ENCODE data around the gene ANKS1A.
"Not testable (repeated sequence)": the region's sequence is repeated elsewhere in the genome, so short reads cannot be mapped to it uniquely, and the experiment has no call there.

The ANKS1A gene

DNA sequence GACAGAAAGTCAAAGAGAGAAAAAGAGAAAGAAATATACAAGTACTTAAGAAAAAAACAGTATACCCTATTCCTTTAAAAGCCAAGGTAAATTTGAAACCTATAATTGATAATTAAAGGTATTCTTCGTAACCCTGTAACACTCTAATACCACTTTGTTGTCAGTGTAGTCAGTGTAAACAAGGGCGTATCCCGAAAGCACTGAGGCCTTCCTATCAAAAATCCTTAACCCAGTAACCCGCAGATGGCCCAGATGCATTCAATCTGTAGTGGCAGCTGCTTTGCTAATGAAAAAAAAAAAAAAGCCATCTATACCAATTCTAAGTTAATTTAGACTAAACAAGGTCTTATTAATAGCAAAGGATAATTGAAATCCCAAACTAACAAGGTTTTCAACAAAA lies 110.9 kb downstream of the ANKS1A start:
- not testable (repeated sequence) for DNase-seq

- not testable (repeated sequence) for DNase-seq
Measured at GRCh38 chr6:35001349-35001748, 112.3 kb downstream of the ANKS1A start.

- not testable (repeated sequence) for DNase-seq
Measured at GRCh38 chr6:35003886-35004530, 115.0 kb downstream of the ANKS1A start.

GRCh38 chr6:35007016-35007415 lies 118.0 kb downstream of the ANKS1A start:
- DNase-seq, result no peak

DNA sequence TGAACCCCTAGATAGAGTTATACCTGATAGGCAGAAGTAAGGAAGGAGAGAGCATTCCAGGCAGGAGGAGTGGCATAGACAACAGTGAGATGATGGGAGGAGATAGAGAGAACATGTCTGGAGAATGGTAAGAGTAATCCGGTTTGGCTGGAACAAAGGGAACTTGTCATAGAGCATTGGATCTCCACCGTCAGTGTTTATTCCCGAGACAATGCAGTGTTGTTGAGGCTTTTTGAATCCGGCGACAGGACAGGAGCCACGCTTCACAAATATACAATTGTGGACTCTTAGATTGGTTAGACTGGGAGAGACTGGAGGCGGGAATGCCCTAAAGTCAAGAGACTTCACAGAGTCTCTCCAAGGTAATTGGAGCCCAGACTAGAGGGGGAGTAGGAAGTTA lies 119.8 kb downstream of the ANKS1A start:
- DNase-seq, result no peak

DNA sequence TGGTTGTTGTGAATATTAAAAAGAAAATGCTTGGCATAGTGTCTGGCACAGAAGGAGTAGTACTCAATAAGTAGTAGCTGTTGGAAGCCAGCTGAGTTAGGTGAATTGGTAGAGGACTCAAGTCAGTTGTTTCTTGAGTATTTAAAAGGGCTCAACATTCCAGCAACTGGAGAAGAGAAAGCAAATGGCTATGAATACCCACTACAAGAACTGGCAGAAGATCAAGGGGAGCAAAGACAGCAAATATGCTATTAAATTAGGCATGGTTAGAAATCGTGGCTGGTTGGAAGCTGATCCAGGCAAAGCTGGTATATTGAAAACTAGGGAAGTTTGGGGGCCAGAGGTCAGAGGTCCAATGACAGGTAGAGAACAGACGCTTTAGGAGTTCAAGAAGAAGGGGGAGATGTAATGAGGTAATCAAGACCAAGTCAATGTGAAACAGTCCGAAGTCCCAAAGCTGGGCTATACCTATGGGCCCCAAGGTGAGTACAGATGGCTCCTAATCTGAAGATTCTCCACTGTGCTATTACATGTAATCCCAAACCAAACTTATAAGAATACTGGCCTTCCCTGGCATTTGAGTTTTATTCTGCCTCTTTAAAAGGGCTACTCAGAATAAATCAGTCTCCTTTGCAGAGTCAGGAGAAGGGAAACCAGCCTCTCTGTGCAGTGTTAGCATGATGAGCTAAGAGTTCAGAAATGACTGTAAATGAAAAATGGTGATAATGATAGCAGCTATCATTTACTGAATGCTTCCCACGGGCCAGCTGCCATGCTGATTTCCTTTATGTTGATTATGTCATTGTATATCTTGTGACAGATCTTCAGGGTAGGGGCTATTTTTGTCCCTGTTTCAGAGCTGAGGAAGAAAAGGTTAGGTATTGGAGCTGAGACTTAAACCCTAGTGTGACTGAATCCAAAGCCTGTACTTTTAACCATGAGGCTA lies 122.3 kb downstream of the ANKS1A start:
- DNase-seq, result no peak

GRCh38 chr6:35013701-35014100 lies 124.6 kb downstream of the ANKS1A start:
- DNase-seq, result no peak

- DNase-seq, result no peak
Measured at GRCh38 chr6:35014341-35014740, 125.3 kb downstream of the ANKS1A start.

- no peak for DNase-seq
Measured at GRCh38 chr6:35014786-35015185, 125.7 kb downstream of the ANKS1A start.

- no peak for DNase-seq
Measured at GRCh38 chr6:35015476-35015875, 126.4 kb downstream of the ANKS1A start.

DNA sequence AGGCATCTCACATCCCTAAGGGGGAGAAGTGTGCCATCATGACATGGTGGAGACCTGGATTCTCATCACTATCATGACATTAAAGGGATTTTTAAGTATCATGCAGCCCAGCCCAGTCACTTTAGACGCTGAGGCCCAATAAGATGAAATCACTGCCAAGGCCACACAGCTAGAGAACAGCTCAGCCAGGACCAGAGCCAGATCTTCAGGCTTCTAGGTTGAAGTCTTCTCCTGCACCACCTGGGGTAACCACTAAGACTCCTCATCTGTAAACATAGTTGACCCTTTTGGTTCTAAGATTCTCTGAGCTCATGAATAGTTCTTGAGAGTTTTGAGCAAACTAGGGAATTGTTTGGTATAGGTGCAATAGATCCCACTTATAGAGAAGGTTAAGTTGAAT lies 126.9 kb downstream of the ANKS1A start:
- no peak for DNase-seq

GRCh38 chr6:35016502-35017321 lies 127.7 kb downstream of the ANKS1A start:
- DNase-seq, result peak; percentile 73

DNA sequence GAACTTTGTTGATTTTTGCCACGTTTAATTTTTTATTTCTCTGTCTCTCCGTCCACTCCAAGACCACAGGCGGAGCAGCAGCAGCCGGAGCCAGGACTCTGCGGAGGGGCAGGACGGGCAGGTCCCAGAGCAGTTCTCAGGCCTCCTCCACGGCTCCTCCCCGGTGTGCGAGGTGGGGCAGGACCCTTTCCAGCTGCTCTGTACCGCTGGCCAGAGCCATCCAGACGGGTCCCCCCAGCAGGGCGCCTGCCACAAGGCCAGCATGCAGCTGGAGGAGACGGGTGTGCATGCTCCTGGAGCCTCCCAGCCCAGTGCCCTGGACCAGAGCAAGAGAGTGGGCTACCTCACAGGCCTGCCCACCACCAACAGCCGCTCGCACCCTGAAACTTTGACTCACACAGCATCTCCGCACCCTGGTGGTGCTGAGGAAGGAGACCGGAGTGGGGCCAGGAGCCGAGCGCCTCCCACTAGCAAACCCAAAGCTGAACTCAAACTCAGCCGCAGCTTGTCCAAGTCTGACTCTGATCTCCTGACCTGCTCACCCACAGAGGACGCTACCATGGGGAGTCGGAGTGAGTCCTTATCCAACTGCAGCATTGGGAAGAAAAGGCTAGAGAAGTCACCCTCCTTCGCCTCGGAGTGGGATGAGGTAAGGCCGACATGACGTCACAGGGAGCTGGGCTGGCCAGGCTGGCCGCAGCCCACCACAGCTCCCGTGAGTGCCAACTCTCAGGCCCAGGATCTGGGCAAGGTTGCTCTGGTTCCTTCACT lies 128.5 kb downstream of the ANKS1A start:
- peak; percentile 62 for DNase-seq

- DNase-seq, result no peak
Measured at GRCh38 chr6:35018182-35018519, 129.1 kb downstream of the ANKS1A start.

DNA sequence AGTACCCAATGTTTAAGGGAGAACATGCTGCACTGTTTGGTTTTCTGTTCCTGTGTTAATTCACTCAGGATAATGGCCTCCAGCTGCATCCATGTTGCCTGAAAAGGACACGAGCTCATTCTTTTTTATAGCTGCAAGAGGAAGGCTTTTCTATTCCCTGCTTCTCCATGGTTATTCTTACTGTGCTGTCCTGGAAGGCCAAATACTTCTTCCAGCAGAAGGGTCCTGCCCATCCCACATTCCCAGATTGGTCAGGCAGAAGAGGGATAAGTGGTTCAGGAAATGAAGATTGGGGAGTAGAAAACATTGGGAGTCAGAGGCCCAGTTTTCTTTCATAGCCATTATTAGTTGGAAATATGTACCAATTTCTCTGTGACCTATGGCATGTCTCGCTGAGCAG lies 129.7 kb downstream of the ANKS1A start:
- DNase-seq, result no peak

DNA sequence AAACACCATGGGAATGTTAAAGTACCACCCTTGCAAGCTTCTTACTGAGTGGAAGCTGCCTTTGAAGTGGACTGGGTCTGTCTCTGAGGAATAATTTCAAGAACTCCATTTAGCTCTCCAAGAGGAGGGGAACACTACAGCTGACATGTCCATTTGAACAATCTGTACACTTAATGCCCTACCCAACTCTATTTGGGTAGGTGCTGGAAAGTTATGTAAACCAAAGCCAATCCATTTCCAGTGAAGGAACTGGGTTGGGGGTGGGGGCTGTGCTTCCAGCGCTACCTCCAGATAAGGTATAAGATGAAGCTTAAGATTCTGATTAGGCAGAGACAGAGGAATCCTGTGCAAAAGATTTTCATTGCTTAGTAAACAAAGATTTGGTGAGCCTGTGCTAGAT lies 130.1 kb downstream of the ANKS1A start:
- no peak for DNase-seq

GRCh38 chr6:35019831-35020230 lies 130.8 kb downstream of the ANKS1A start:
- DNase-seq, result no peak

- DNase-seq, result peak; percentile 53
Measured at GRCh38 chr6:35021004-35021403, 131.9 kb downstream of the ANKS1A start.

DNA sequence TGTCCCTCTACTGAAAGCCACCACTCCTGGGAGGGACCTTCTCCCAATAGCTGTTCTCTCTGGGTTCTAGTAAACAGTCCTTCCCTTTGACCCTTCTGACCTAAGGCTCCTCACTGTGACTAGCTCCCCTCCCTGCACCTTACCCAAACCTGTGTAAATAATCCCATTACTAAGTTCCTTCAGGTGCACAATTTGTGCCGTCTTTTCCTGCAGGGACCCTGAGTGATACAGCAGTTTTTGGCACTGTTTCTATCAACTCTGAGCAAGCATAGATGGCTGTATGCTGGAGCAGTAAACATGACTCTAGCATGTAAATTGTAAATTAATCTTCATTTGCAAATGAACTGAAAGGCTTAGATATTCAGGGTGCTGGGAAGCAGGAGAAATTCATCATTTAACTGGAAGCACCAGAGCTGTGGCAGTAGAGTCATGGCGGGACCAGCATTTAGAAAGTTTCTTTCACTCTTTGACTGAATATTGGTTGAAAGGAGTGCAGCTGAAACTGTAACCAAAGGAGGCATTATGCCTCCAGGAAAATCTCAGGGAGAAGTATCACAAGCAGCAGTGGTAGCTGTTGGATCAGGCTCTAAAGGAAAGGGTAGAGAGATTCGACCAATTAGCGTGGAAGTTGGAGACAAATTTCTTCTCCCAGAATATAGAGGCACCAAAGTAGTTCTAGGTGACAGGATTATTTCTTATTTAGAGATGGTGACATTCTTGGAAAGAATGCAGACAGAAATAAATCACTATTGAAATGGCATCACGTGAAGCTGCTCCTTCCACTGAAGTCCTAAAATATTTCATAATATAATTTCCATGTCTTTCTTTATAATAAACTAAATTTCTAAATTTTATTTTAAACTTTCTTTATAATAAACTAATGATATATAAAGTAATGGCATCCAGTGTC lies 134.3 kb downstream of the ANKS1A start:
- DNase-seq, result no peak

DNA sequence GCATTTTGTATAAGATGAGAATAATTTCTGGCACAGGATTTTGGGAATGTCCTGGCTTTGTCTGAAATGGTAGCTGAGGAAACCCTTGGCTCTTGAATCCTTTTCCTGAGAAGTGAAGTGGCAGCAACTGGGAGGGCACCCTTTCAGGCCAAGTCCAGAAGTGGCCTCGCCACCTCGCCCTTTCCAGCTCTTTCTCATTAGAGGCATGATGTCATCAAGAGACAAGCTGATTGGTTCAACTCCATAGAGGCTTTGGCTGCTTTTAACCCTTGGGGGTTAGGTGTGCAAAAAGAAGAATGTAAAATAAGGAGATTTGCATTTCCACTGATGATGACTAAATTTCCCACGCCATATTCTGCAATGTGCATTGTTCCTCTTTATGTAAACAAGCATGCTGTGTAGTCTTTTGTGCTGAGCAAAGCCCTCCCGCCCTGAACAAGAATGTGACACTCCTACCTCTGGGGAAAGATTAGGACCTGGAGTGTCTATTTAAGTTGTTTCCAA lies 135.5 kb downstream of the ANKS1A start:
- peak; percentile 48 for DNase-seq

Data from right hindlimb (tissue), 1 donor.